Measurements from ENCODE around the gene DPYD. TPM values are rescaled to one million over a fixed set of nuclear protein-coding genes. Genes with fewer than 3 reads are reported as not detected.

The DPYD gene
- total and polyA plus RNA-seq, 9 donors, result 17.2 to 45.9 (median 38.7) TPM

GRCh38 chr1:97803026-97803425, 117.8 kb downstream of the DPYD start:
- Histone ChIP-seq H3K27ac (no peak overlapping the region), H3K27me3 (no peaks in the 10 kb centered on the region), H3K36me3 (no peaks in the 10 kb centered on the region), H3K4me3 (no peak overlapping the region), H3K9me3 (no peaks in the 10 kb centered on the region), H3K4me1 (ENCODE audit: insufficient read depth) (no peaks in the 10 kb centered on the region)
- TF ChIP-seq CTCF (IDR thresholded peaks at IDR 0.05), result no peak
- no peak for TF ChIP-seq EP300 (IDR thresholded peaks at IDR 0.05)
- no peak for TF ChIP-seq POLR2A (IDR thresholded peaks at IDR 0.05)
- no peak for DNase-seq
- intact Hi-C loops (cut with DNase I), result no loop called here
- 94 to 97% (median 96%) methylated on average over 3 of the region's 3 CpGs for WGBS, 3 donors

- TF ChIP-seq POLR2A (IDR thresholded peaks at IDR 0.05) (no peak), CTCF (IDR thresholded peaks at IDR 0.05) (no peak), EP300 (IDR thresholded peaks at IDR 0.05) (no peak)
- intact Hi-C loops (cut with DNase I), result no loop called here
- H3K9me3 ChIP-seq, result no peaks in the 10 kb centered on the region
- H3K4me1 ChIP-seq (ENCODE audit: insufficient read depth), result peaks cover 1% of the 10 kb centered on the region
- WGBS, 3 donors, result 47 to 62% (median 60%) methylated on average over 2 of the region's 2 CpGs
- H3K4me3 ChIP-seq, result no peak overlapping the region
- no peaks in the 10 kb centered on the region for H3K27me3 ChIP-seq
- no peak overlapping the region for H3K27ac ChIP-seq
- H3K36me3 ChIP-seq, result no peaks in the 10 kb centered on the region
- DNase-seq, result no peak
These were observed 118.8 kb downstream of the DPYD start for GRCh38 chr1:97802011-97802410.

GRCh38 chr1:97797403-97798183, 123.2 kb downstream of the DPYD start:
- Histone ChIP-seq H3K27me3 (no peaks in the 10 kb centered on the region), H3K4me1 (ENCODE audit: insufficient read depth) (peaks cover 1% of the 10 kb centered on the region), H3K36me3 (no peaks in the 10 kb centered on the region), H3K9me3 (no peaks in the 10 kb centered on the region), H3K4me3 (no peak overlapping the region), H3K27ac (no peak overlapping the region)
- TF ChIP-seq CTCF (IDR thresholded peaks at IDR 0.05) (no peak), POLR2A (IDR thresholded peaks at IDR 0.05) (no peak), EP300 (IDR thresholded peaks at IDR 0.05) (no peak)
- intact Hi-C loops (cut with DNase I), result no loop called here
- no peak for DNase-seq
- WGBS, 3 donors, result 25 to 37% (median 32%) methylated on average over 2 of the region's 2 CpGs

- no peak overlapping the region for H3K27ac ChIP-seq
- H3K4me1 ChIP-seq (ENCODE audit: insufficient read depth), result peaks cover 1% of the 10 kb centered on the region
- intact Hi-C loops (cut with DNase I), result no loop called here
- 36 to 53% (median 39%) methylated on average over 2 of the region's 2 CpGs for WGBS, 3 donors
- TF ChIP-seq POLR2A (IDR thresholded peaks at IDR 0.05), result no peak
- TF ChIP-seq CTCF (IDR thresholded peaks at IDR 0.05), result no peak
- no peak for TF ChIP-seq EP300 (IDR thresholded peaks at IDR 0.05)
- H3K36me3 ChIP-seq, result no peaks in the 10 kb centered on the region
- H3K27me3 ChIP-seq, result no peaks in the 10 kb centered on the region
- no peak overlapping the region for H3K4me3 ChIP-seq
- no peaks in the 10 kb centered on the region for H3K9me3 ChIP-seq
- no peak for DNase-seq
These were observed 124.1 kb downstream of the DPYD start for GRCh38 chr1:97796711-97797110.

Measured in ovary (tissue), 9 donors.